Measurements from ENCODE around the gene SLC6A14.

The SLC6A14 gene

GRCh38 chrX:116436358-116436816 is at the start of gene SLC6A14:
Gene SLC6A14, plus strand, starts transcription at chrX:116436606. Its CDS starts 104 bp downstream, at chrX:116436710.
- WGBS (ENCODE audit: insufficient coverage, insufficient read length): no CpG with 5 or more reads among the region's 9 CpGs
- no peaks in the 10 kb centered on the region for H3K36me3 ChIP-seq (ENCODE audit: control insufficient read depth, insufficient read depth, low read length)
- no peaks in the 10 kb centered on the region for H3K9me3 ChIP-seq (ENCODE audit: control insufficient read depth, insufficient read depth, low read length)
- no peak within 1 kb of the TSS for H3K4me3 ChIP-seq (ENCODE audit: low read length)
- DNase-seq (ENCODE audit: low read depth, low spot score): no peak
- H3K27me3 ChIP-seq (ENCODE audit: control insufficient read depth, insufficient read depth, low read length): no peaks in the 10 kb centered on the region
- no peaks in the 10 kb centered on the region for H3K4me1 ChIP-seq (ENCODE audit: control insufficient read depth, insufficient read depth, low read length)
- no peak within 1 kb of the TSS for H3K27ac ChIP-seq (ENCODE audit: low read length)

GRCh38 chrX:116395752-116396151 is 40.7 kb upstream of the SLC6A14 start:
- Histone ChIP-seq H3K36me3 (ENCODE audit: control insufficient read depth, insufficient read depth, low read length) (no peaks in the 10 kb centered on the region), H3K27ac (ENCODE audit: low read length) (no peak overlapping the region), H3K4me3 (ENCODE audit: low read length) (no peak overlapping the region), H3K27me3 (ENCODE audit: control insufficient read depth, insufficient read depth, low read length) (no peaks in the 10 kb centered on the region), H3K9me3 (ENCODE audit: control insufficient read depth, insufficient read depth, low read length) (no peaks in the 10 kb centered on the region), H3K4me1 (ENCODE audit: control insufficient read depth, insufficient read depth, low read length) (no peaks in the 10 kb centered on the region)
- no CpG with 5 or more reads among the region's 7 CpGs for WGBS (ENCODE audit: insufficient coverage, insufficient read length)
- no peak for DNase-seq (ENCODE audit: low read depth, low spot score)

GRCh38 chrX:116399681-116400080 is 36.7 kb upstream of the SLC6A14 start:
- no peaks in the 10 kb centered on the region for H3K36me3 ChIP-seq (ENCODE audit: control insufficient read depth, insufficient read depth, low read length)
- no peak overlapping the region for H3K27ac ChIP-seq (ENCODE audit: low read length)
- H3K4me3 ChIP-seq (ENCODE audit: low read length): no peak overlapping the region
- no peaks in the 10 kb centered on the region for H3K4me1 ChIP-seq (ENCODE audit: control insufficient read depth, insufficient read depth, low read length)
- no peak for DNase-seq (ENCODE audit: low read depth, low spot score)
- no peaks in the 10 kb centered on the region for H3K9me3 ChIP-seq (ENCODE audit: control insufficient read depth, insufficient read depth, low read length)
- no peaks in the 10 kb centered on the region for H3K27me3 ChIP-seq (ENCODE audit: control insufficient read depth, insufficient read depth, low read length)

- H3K36me3 ChIP-seq (ENCODE audit: control insufficient read depth, insufficient read depth, low read length): no peaks in the 10 kb centered on the region
- H3K4me1 ChIP-seq (ENCODE audit: control insufficient read depth, insufficient read depth, low read length): no peaks in the 10 kb centered on the region
- no CpG with 5 or more reads among the region's 2 CpGs for WGBS (ENCODE audit: insufficient coverage, insufficient read length)
- H3K27ac ChIP-seq (ENCODE audit: low read length): no peak overlapping the region
- DNase-seq (ENCODE audit: low read depth, low spot score): no peak
- no peaks in the 10 kb centered on the region for H3K27me3 ChIP-seq (ENCODE audit: control insufficient read depth, insufficient read depth, low read length)
- no peaks in the 10 kb centered on the region for H3K9me3 ChIP-seq (ENCODE audit: control insufficient read depth, insufficient read depth, low read length)
- no peak overlapping the region for H3K4me3 ChIP-seq (ENCODE audit: low read length)
Observed at GRCh38 chrX:116409219-116409618, 27.2 kb upstream of the SLC6A14 start.

- no peak for DNase-seq (ENCODE audit: low read depth, low spot score)
- no peak overlapping the region for H3K4me3 ChIP-seq (ENCODE audit: low read length)
- H3K4me1 ChIP-seq (ENCODE audit: control insufficient read depth, insufficient read depth, low read length): no peaks in the 10 kb centered on the region
- H3K36me3 ChIP-seq (ENCODE audit: control insufficient read depth, insufficient read depth, low read length): no peaks in the 10 kb centered on the region
- H3K9me3 ChIP-seq (ENCODE audit: control insufficient read depth, insufficient read depth, low read length): no peaks in the 10 kb centered on the region
- no peaks in the 10 kb centered on the region for H3K27me3 ChIP-seq (ENCODE audit: control insufficient read depth, insufficient read depth, low read length)
- WGBS (ENCODE audit: insufficient coverage, insufficient read length): no CpG with 5 or more reads among the region's 1 CpG
- no peak overlapping the region for H3K27ac ChIP-seq (ENCODE audit: low read length)
Observed at GRCh38 chrX:116413273-116413672, 23.1 kb upstream of the SLC6A14 start.

GRCh38 chrX:116417214-116417613 is 19.2 kb upstream of the SLC6A14 start:
- no peaks in the 10 kb centered on the region for H3K36me3 ChIP-seq (ENCODE audit: control insufficient read depth, insufficient read depth, low read length)
- H3K27ac ChIP-seq (ENCODE audit: low read length): no peak overlapping the region
- no peaks in the 10 kb centered on the region for H3K27me3 ChIP-seq (ENCODE audit: control insufficient read depth, insufficient read depth, low read length)
- no peaks in the 10 kb centered on the region for H3K9me3 ChIP-seq (ENCODE audit: control insufficient read depth, insufficient read depth, low read length)
- DNase-seq (ENCODE audit: low read depth, low spot score): no peak
- no CpG with 5 or more reads among the region's 1 CpG for WGBS (ENCODE audit: insufficient coverage, insufficient read length)
- no peaks in the 10 kb centered on the region for H3K4me1 ChIP-seq (ENCODE audit: control insufficient read depth, insufficient read depth, low read length)
- H3K4me3 ChIP-seq (ENCODE audit: low read length): no peak overlapping the region

- Histone ChIP-seq H3K9me3 (ENCODE audit: control insufficient read depth, insufficient read depth, low read length) (no peaks in the 10 kb centered on the region), H3K27me3 (ENCODE audit: control insufficient read depth, insufficient read depth, low read length) (no peaks in the 10 kb centered on the region), H3K36me3 (ENCODE audit: control insufficient read depth, insufficient read depth, low read length) (no peaks in the 10 kb centered on the region), H3K4me1 (ENCODE audit: control insufficient read depth, insufficient read depth, low read length) (no peaks in the 10 kb centered on the region), H3K4me3 (ENCODE audit: low read length) (no peak overlapping the region), H3K27ac (ENCODE audit: low read length) (no peak overlapping the region)
- no CpG with 5 or more reads among the region's 4 CpGs for WGBS (ENCODE audit: insufficient coverage, insufficient read length)
- no peak for DNase-seq (ENCODE audit: low read depth, low spot score)
Observed at GRCh38 chrX:116417968-116418367, 18.4 kb upstream of the SLC6A14 start.

GRCh38 chrX:116427978-116428377 is 8.4 kb upstream of the SLC6A14 start:
- Histone ChIP-seq H3K9me3 (ENCODE audit: control insufficient read depth, insufficient read depth, low read length) (no peaks in the 10 kb centered on the region), H3K27me3 (ENCODE audit: control insufficient read depth, insufficient read depth, low read length) (no peaks in the 10 kb centered on the region), H3K27ac (ENCODE audit: low read length) (no peak overlapping the region), H3K36me3 (ENCODE audit: control insufficient read depth, insufficient read depth, low read length) (no peaks in the 10 kb centered on the region), H3K4me3 (ENCODE audit: low read length) (no peak overlapping the region), H3K4me1 (ENCODE audit: control insufficient read depth, insufficient read depth, low read length) (no peaks in the 10 kb centered on the region)
- no CpG with 5 or more reads among the region's 3 CpGs for WGBS (ENCODE audit: insufficient coverage, insufficient read length)
- no peak for DNase-seq (ENCODE audit: low read depth, low spot score)

GRCh38 chrX:116435597-116435996 is 809 bp upstream of the SLC6A14 start:
- no peaks in the 10 kb centered on the region for H3K36me3 ChIP-seq (ENCODE audit: control insufficient read depth, insufficient read depth, low read length)
- H3K4me3 ChIP-seq (ENCODE audit: low read length): no peak overlapping the region
- no peaks in the 10 kb centered on the region for H3K27me3 ChIP-seq (ENCODE audit: control insufficient read depth, insufficient read depth, low read length)
- no peak overlapping the region for H3K27ac ChIP-seq (ENCODE audit: low read length)
- no peaks in the 10 kb centered on the region for H3K9me3 ChIP-seq (ENCODE audit: control insufficient read depth, insufficient read depth, low read length)
- H3K4me1 ChIP-seq (ENCODE audit: control insufficient read depth, insufficient read depth, low read length): no peaks in the 10 kb centered on the region
- no peak for DNase-seq (ENCODE audit: low read depth, low spot score)

GRCh38 chrX:116449156-116449555 is 12.8 kb downstream of the SLC6A14 start:
- WGBS (ENCODE audit: insufficient coverage, insufficient read length): no CpG with 5 or more reads among the region's 2 CpGs
- H3K4me1 ChIP-seq (ENCODE audit: control insufficient read depth, insufficient read depth, low read length): no peaks in the 10 kb centered on the region
- no peak overlapping the region for H3K27ac ChIP-seq (ENCODE audit: low read length)
- H3K9me3 ChIP-seq (ENCODE audit: control insufficient read depth, insufficient read depth, low read length): no peaks in the 10 kb centered on the region
- H3K27me3 ChIP-seq (ENCODE audit: control insufficient read depth, insufficient read depth, low read length): no peaks in the 10 kb centered on the region
- H3K36me3 ChIP-seq (ENCODE audit: control insufficient read depth, insufficient read depth, low read length): no peaks in the 10 kb centered on the region
- DNase-seq (ENCODE audit: low read depth, low spot score): no peak
- no peak overlapping the region for H3K4me3 ChIP-seq (ENCODE audit: low read length)

GRCh38 chrX:116462822-116463221 is 26.4 kb downstream of the SLC6A14 start, which contains the start of gene CT83:
Gene CT83, minus strand, starts transcription at chrX:116462976. Its CDS starts 120 bp downstream, at chrX:116462856.
- H3K4me1 ChIP-seq (ENCODE audit: control insufficient read depth, insufficient read depth, low read length): no peaks in the 10 kb centered on the region
- DNase-seq (ENCODE audit: low read depth, low spot score): no peak
- no peaks in the 10 kb centered on the region for H3K36me3 ChIP-seq (ENCODE audit: control insufficient read depth, insufficient read depth, low read length)
- H3K27ac ChIP-seq (ENCODE audit: low read length): no peak within 1 kb of the TSS
- WGBS (ENCODE audit: insufficient coverage, insufficient read length): no CpG with 5 or more reads among the region's 18 CpGs
- H3K9me3 ChIP-seq (ENCODE audit: control insufficient read depth, insufficient read depth, low read length): no peaks in the 10 kb centered on the region
- H3K4me3 ChIP-seq (ENCODE audit: low read length): no peak within 1 kb of the TSS
- no peaks in the 10 kb centered on the region for H3K27me3 ChIP-seq (ENCODE audit: control insufficient read depth, insufficient read depth, low read length)

Data from iPS DF 6.9 (cell line).